Fibroblast of lung (primary cell): ENCODE measurements around the gene ZNF771. TPM values are rescaled to one million over a fixed set of nuclear protein-coding genes. Genes with fewer than 3 reads are reported as not detected.
A peak's percentile ranks its signal among the peaks of the same experiment; 100 is the strongest.

Experiments
- DNase-seq, 2 donors: peaks; one replicate each; pipeline versions ENCODE4 v3.0.0 to v3.0.0-alpha.2; 2010; ENCODE audit warnings: low read depth in 2 of 2
- H2AFZ ChIP-seq: 2 replicates; pipeline ENCODE4 v1.5.1; 2012; ENCODE audit warnings: low read length, control low read depth, inconsistent platforms
- H3K27ac ChIP-seq: 2 replicates; pipeline ENCODE4 v1.5.1; 2011; ENCODE audit warnings: low read length, control low read depth; ENCODE audit not compliant: insufficient read depth
- H3K27me3 ChIP-seq: 2 replicates; pipeline ENCODE4 v1.5.1; 2011; ENCODE audit warnings: mild to moderate bottlenecking, low read length; ENCODE audit not compliant: control insufficient read depth, insufficient read depth
- H3K36me3 ChIP-seq: 2 replicates; pipeline ENCODE4 v1.5.1; 2011; ENCODE audit warnings: low read length; ENCODE audit not compliant: control insufficient read depth, insufficient read depth
- H3K4me1 ChIP-seq: 2 replicates; pipeline ENCODE4 v1.5.1; 2011; ENCODE audit warnings: low read length; ENCODE audit not compliant: control insufficient read depth, insufficient read depth; ENCODE audit errors: extremely low read depth
- H3K4me2 ChIP-seq: 2 replicates; pipeline ENCODE4 v1.5.1; 2011; ENCODE audit warnings: low read length, control low read depth; ENCODE audit not compliant: insufficient read depth; ENCODE audit errors: extremely low read depth
- H3K4me3 ChIP-seq, 4 experiments: fragments of 200-600 bp in 1 of 4; sonication (generic) in 1 of 4; replicated peaks in 1 of 4; 2 replicates each; pipeline ENCODE4 v1.5.1; 2011 to 2016; ENCODE audit warnings: low read length in 4 of 4, low read depth in 3 of 4, mild to moderate bottlenecking in 3 of 4, control low read depth in 2 of 4, inconsistent platforms in 1 of 4, mixed read lengths in 1 of 4; ENCODE audit not compliant: insufficient read depth in 1 of 4; ENCODE audit errors: control extremely low read depth in 1 of 4
- H3K79me2 ChIP-seq: 2 replicates; pipeline ENCODE4 v1.5.1; 2012; ENCODE audit warnings: mild to moderate bottlenecking, low read length, inconsistent platforms; ENCODE audit not compliant: control insufficient read depth, insufficient read depth
- H3K9ac ChIP-seq: 2 replicates; pipeline ENCODE4 v1.5.1; 2011; ENCODE audit warnings: mild to moderate bottlenecking, low read length, control low read depth; ENCODE audit not compliant: insufficient read depth
- H3K9me3 ChIP-seq: 2 replicates; pipeline ENCODE4 v1.5.1; 2012; ENCODE audit warnings: low read depth, low read length; ENCODE audit not compliant: control insufficient read depth, insufficient read depth
- H4K20me1 ChIP-seq: 2 replicates; pipeline ENCODE4 v1.5.1; 2011; ENCODE audit warnings: low read length; ENCODE audit not compliant: control insufficient read depth, insufficient read depth; ENCODE audit errors: extremely low read depth
- CTCF ChIP-seq, 2 donors: IDR thresholded peaks in 1 of 2; conservative IDR thresholded peaks in 1 of 2; 1 replicate in 1 of 2; 2 replicates in 1 of 2; pipeline ENCODE4 v1.5.1; 2011 to 2012; ENCODE audit warnings: low read length in 2 of 2, control low read depth in 1 of 2, inconsistent platforms in 1 of 2, low read depth in 1 of 2, mild to moderate bottlenecking in 1 of 2
- EZH2 ChIP-seq: IDR thresholded peaks from 2 replicates; pipeline ENCODE4 v1.5.1; 2012; ENCODE audit warnings: low read length, control low read depth, mild to moderate bottlenecking; ENCODE audit errors: missing control alignments
- polyA plus RNA-seq, 2 donors: library from polyadenylated mRNA; depleted of rRNA in 1 of 2; stranded (reverse) in 1 of 2; unstranded in 1 of 2; fragments of >200 nt; gene quantifications; 2 replicates each; pipeline ENCODE4 v1.2.1, GENCODE V29; 2011 to 2012; ENCODE audit warnings: missing spikeins in 1 of 2
- total RNA-seq: library from RNA; depleted of rRNA; stranded (reverse); fragments of >200 nt; gene quantifications from 2 replicates; pipeline ENCODE4 v1.2.1, GENCODE V29; 2014

ZNF771 gene
- total and polyA plus RNA-seq, 2 donors (not counting 1 experiment from before 2014, with no cell fraction given) = 3.1 to 8.4 TPM

GRCh38 chr16:30375864-30376263, 31.5 kb upstream of the ZNF771 start:
- TF ChIP-seq EZH2 (no peak), CTCF (conservative IDR thresholded peaks at IDR 0.05 in 1 of 2, IDR thresholded peaks at IDR 0.05 in 1 of 2; ENCODE audit: low read depth in 1 of 2, low read length in 2 of 2) (no peak)
- H3K36me3 ChIP-seq = no peaks in the 10 kb centered on the region
- no peaks in the 10 kb centered on the region for H3K27me3 ChIP-seq
- no peak overlapping the region for H3K4me3 ChIP-seq
- H3K9me3 ChIP-seq = no peaks in the 10 kb centered on the region
- H3K79me2 ChIP-seq = peaks cover 3% of the 10 kb centered on the region
- H3K9ac ChIP-seq = no peak overlapping the region
- no peaks in the 10 kb centered on the region for H4K20me1 ChIP-seq
- no peak overlapping the region for H2AFZ ChIP-seq
- H3K4me1 ChIP-seq = peaks cover 11% of the 10 kb centered on the region
- H3K27ac ChIP-seq = no peak overlapping the region
- no peak overlapping the region for H3K4me2 ChIP-seq
- DNase-seq = no peak

- Histone ChIP-seq H4K20me1 (no peaks in the 10 kb centered on the region), H3K4me2 (no peak overlapping the region), H3K4me1 (peaks cover 10% of the 10 kb centered on the region), H2AFZ (no peak overlapping the region), H3K9ac (no peak overlapping the region), H3K36me3 (no peaks in the 10 kb centered on the region), H3K4me3 (no peak overlapping the region), H3K9me3 (no peaks in the 10 kb centered on the region), H3K27ac (no peak overlapping the region), H3K27me3 (no peaks in the 10 kb centered on the region), H3K79me2 (peaks cover 3% of the 10 kb centered on the region)
- DNase-seq = no peak
- TF ChIP-seq CTCF (conservative IDR thresholded peaks at IDR 0.05 in 1 of 2, IDR thresholded peaks at IDR 0.05 in 1 of 2; ENCODE audit: low read depth in 1 of 2, low read length in 2 of 2) = no peak
- TF ChIP-seq EZH2 = no peak
Measured at GRCh38 chr16:30376461-30376902, 30.9 kb upstream of the ZNF771 start.

- peak overlapping the region; percentile 88 for H2AFZ ChIP-seq
- H3K9me3 ChIP-seq = no peaks in the 10 kb centered on the region
- H3K36me3 ChIP-seq = no peaks in the 10 kb centered on the region
- peak overlapping the region; percentile 91 for H3K27ac ChIP-seq
- TF ChIP-seq CTCF (conservative IDR thresholded peaks at IDR 0.05 in 1 of 2, IDR thresholded peaks at IDR 0.05 in 1 of 2; ENCODE audit: low read depth in 1 of 2, low read length in 2 of 2) (no peak), EZH2 (no peak)
- H3K4me2 ChIP-seq = peak overlapping the region; percentile 64
- no peak for DNase-seq
- no peaks in the 10 kb centered on the region for H4K20me1 ChIP-seq
- H3K4me3 ChIP-seq = peak overlapping the region in 3 of 4 experiments; percentile 45 to 75 (median 58)
- peaks cover 9% of the 10 kb centered on the region for H3K4me1 ChIP-seq
- H3K79me2 ChIP-seq = peaks cover 3% of the 10 kb centered on the region
- H3K9ac ChIP-seq = peak overlapping the region; percentile 78
- no peaks in the 10 kb centered on the region for H3K27me3 ChIP-seq
Measured at GRCh38 chr16:30377050-30377811, 30.2 kb upstream of the ZNF771 start.
